Fibroblast of skin of left quadriceps (primary cell): ENCODE data around the gene M6PR.
"Not testable (repeated sequence)": the region's sequence is repeated elsewhere in the genome, so short reads cannot be mapped to it uniquely, and the experiment has no call there.

ENCODE experiments used
- DNase-seq, 2 experiments: peaks; one replicate each; pipeline ENCODE4 v3.0.0-alpha.2; 2013; ENCODE audit warnings: low read depth in 2 of 2

Gene M6PR

DNA sequence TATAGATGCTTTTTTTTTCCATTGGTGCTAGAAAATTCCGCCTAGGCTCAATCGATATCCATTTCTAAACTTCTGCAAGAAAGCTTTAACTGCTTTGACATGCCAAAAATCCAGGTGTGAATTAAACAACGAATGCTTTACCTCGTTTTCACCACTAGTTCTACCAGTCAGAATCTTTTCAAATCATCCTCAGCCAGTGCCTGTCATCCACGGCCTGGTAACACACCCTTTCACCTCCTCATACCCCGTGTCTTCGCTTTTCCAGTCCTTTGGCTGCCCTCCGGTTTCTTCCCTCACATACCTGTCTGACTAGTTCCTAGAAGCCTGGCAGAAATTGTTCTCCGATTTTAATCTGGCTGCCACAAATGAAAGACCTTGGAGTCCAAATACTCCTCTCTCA lies 36.5 kb downstream of the M6PR start:
- no peak for DNase-seq

GRCh38 chr12:8911606-8912268 lies 37.7 kb downstream of the M6PR start:
- no peak for DNase-seq

- DNase-seq, result no peak
Measured at GRCh38 chr12:8909752-8910151, 39.7 kb downstream of the M6PR start.

DNA sequence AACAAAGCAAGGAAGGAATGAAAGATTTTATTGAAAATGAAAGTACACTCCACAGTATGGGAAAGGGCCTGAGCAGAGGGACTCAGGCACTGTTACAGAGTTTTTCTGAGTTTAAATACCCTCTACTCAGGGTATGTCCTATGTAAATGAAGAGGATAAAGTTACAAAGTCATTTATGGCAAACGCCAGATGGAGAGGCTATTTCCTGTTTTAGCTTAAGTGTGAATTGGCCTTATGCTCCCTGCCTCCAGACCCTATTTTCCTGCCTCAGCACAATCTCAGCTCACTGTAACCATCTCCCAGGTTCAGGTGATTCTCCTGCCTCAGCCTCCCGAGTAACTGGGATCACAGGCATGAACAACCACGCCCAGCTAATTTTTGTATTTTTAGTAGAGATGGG lies 41.9 kb downstream of the M6PR start:
- DNase-seq, result no peak

- no peak for DNase-seq
Measured at GRCh38 chr12:8906266-8907180, 42.9 kb downstream of the M6PR start.

GRCh38 chr12:8905546-8905945 lies 43.9 kb downstream of the M6PR start:
- DNase-seq, result no peak

DNA sequence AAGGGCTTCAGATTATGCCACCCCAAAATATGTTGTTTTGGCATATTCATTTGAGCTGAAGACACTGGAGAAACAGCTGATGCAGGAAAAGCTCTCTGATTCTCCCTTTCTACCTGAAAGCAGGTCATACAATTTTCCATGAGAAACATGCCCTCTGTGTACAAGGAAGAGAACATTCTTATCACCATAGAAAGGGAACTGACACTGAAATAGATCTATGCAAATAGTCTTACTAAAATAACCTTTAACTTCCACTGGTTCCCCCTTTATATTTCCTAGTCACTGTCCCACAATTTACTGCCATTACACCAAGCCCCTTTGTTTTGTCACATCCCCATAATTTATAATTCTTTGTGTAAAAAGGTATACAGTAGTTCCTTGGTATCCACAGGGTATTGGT lies 44.8 kb downstream of the M6PR start:
- DNase-seq, result no peak

DNA sequence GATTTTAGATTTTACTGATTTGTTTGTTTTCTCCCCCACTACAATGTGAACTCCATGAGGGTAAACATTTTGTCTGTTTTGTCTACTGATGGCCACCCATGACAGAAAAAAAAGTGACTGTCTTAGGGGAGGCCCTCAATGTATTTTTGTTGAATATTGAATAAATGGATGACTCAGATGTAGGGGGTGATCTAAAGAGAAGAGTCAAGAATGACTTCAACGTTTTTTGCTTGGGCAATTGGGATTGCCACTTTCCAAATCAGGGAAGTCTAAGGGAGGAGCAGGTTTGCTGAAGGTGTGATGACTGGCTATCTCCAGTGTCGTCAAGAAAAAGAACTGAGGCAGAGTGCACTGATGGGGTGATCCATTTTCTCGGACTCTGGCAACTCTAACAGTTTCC lies 45.8 kb downstream of the M6PR start:
- no peak for DNase-seq

GRCh38 chr12:8902703-8903102 lies 46.7 kb downstream of the M6PR start:
- not testable (repeated sequence) for DNase-seq

DNA sequence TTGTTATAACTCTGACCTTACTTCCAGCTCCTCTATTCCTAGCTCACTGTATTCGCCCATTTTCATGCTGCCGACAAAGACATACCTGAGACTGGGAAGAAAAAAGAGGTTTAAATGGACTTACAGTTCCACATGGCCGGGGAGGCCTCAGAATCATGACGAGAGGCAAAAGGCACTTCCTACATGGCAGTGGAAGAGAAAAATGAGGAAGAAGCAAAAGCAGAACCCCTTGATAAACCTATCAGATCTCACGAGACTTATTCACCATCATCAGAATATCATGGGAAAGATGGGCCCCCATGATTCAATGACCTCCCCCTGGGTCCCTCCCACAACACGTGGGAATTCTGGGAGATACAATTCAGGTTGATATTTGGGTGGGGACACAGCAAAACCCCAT lies 49.6 kb downstream of the M6PR start:
- no peak for DNase-seq

DNA sequence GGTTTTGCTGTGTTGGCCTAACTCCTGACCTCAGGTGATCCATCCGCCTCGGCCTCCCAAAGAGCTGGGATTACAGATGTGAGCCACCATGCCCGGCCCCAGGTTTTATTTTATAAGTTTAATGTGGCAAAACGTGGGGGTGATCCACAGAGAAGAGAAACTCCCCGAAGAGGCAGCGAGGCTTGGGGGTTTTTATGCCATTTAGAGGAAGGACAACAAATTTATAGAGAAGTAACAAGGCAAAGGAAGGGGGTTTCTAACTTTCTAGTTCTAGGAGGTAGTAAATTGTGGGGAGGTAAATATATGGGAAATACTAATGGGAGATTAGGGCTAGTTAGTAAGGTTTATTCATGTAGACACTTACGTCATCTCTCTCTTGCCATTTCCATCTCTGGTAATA lies 52.4 kb downstream of the M6PR start:
- no peak for DNase-seq

GRCh38 chr12:8894986-8895385 lies 54.5 kb downstream of the M6PR start:
- DNase-seq, result no peak

DNA sequence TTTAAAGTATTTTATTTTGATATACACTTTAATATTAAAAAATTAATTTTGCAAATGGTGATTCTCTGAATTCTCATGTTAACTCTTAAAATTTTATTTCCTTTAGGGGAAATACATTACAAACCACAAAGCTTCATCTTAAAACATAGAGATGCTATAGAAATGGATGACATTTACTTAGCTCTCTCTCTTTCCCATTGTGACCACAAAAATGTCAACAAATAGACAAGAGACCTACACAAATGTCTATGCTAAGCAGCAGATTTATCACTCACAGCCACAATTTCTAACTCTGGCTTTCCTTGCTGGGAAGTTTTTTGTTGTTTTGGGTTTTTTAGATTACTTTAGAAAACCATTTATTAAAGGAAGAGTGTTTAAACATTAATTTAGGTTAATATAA lies 55.1 kb downstream of the M6PR start:
- no peak for DNase-seq

DNA sequence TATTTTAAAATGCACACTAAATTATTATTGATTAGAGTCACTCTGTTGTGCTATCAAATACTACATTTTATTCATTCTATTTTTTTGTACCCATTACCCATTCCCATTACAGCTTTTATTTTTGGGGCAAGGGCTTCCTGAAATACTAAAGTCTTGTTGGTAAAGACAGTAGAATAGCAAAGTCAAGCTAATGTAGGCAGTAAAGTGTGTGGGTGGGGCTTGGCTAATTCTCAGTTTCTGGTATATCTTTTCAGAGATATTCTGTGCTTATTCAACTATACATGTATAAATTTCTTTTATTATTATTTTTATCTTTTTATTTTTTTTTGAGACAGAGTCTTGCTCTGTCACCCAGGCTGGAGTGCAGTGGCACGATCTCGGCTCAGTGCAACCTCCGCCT lies 57.5 kb downstream of the M6PR start:
- no peak for DNase-seq
